Measurements from ENCODE around the gene NT5C.
A peak's percentile ranks its signal among the peaks of the same experiment; 100 is the strongest.

The NT5C gene

GRCh38 chr17:75118307-75118706 is 13.2 kb downstream of the NT5C start:
- no peak for DNase-seq

- DNase-seq: no peak
Measured at GRCh38 chr17:75116737-75117136, 14.8 kb downstream of the NT5C start.

GRCh38 chr17:75115555-75115954 is 16.0 kb downstream of the NT5C start:
- no peak for DNase-seq

GRCh38 chr17:75114552-75115314 is 16.8 kb downstream of the NT5C start:
- DNase-seq: no peak

- DNase-seq: peak in 55 of 56 donors; percentile 33 to 95 (median 78)
Measured at GRCh38 chr17:75113798-75114551, 17.6 kb downstream of the NT5C start.

GRCh38 chr17:75111777-75112335 is 19.7 kb downstream of the NT5C start:
- DNase-seq: no peak

- DNase-seq: peak in 3 of 56 donors; percentile 21 to 33 (median 27)
Measured at GRCh38 chr17:75110234-75110937, 21.2 kb downstream of the NT5C start.

GRCh38 chr17:75109407-75110233 is 21.9 kb downstream of the NT5C start, which contains the start of gene ARMC7:
TSS of gene ARMC7 (plus strand) at chr17:75109969. CDS start at chr17:75110289, 320 bp downstream.
- peak in 54 of 56 donors; percentile 43 to 91 (median 76) for DNase-seq

- DNase-seq: no peak
Measured at GRCh38 chr17:75109046-75109406, 22.5 kb downstream of the NT5C start.

- no peak for DNase-seq
Measured at GRCh38 chr17:75108193-75108592, 23.3 kb downstream of the NT5C start.

- DNase-seq: peak in 1 of 56 donors; percentile 23
Measured at GRCh38 chr17:75105126-75106080, 26.1 kb downstream of the NT5C start.

GRCh38 chr17:75103601-75104554 is 27.7 kb downstream of the NT5C start:
- DNase-seq: no peak

GRCh38 chr17:75102385-75102821 is 29.1 kb downstream of the NT5C start:
- DNase-seq: peak in 1 of 56 donors; percentile 3

GRCh38 chr17:75099881-75100595 is 31.5 kb downstream of the NT5C start:
- DNase-seq: no peak

GRCh38 chr17:75098861-75099260 is 32.7 kb downstream of the NT5C start:
- DNase-seq: no peak

- DNase-seq: no peak
Measured at GRCh38 chr17:75097865-75098264, 33.7 kb downstream of the NT5C start.

GRCh38 chr17:75096082-75096625 is 35.4 kb downstream of the NT5C start:
- peak in 9 of 56 donors; percentile 12 to 41 (median 17) for DNase-seq
